ENCODE results near the gene CIB4. TPM values are rescaled to one million over a fixed set of nuclear protein-coding genes. Genes with fewer than 3 reads are reported as not detected.

CIB4 gene
- total RNA-seq, 2 donors from 2014 or later: not detected

DNA sequence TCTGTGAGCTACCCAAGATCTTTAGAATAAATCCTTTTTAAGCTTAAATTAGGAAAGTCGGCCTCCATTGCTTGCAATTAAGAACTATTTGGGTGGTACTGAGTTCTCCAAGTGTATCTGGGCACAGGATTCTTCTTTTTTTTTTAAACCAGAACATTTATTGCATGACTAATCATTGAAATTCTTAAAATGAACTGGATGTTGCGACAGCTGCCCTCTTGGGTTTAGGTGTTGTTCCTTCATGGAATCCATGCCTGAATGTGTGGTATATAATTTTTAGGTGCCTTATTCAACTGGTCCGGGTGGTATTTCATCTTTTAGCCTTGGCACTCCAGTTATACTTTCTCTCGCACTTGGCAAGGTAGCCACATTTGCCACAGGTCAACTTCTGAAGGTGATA, 36.9 kb upstream of the CIB4 start:
- no peak for ATAC-seq
- Histone ChIP-seq H3K27me3 (no peaks in the 10 kb centered on the region), H3K9me3 (no peaks in the 10 kb centered on the region), H3K4me3 (no peak overlapping the region), H3K27ac (no peak overlapping the region), H3K4me1 (no peaks in the 10 kb centered on the region), H3K36me3 (replicated peaks in 1 of 2; ENCODE audit: insufficient read depth in 1 of 2, low read depth in 2 of 2) (no peaks in the 10 kb centered on the region)
- 91 to 96% methylated on average over 4 of the region's 4 CpGs for WGBS, 2 donors
- intact Hi-C loops (cut with DNase I): no loop called here
- TF ChIP-seq POLR2A (IDR thresholded peaks at IDR 0.05) (no peak), CTCF (IDR thresholded peaks at IDR 0.05) (no peak)
- no peak for DNase-seq

DNA sequence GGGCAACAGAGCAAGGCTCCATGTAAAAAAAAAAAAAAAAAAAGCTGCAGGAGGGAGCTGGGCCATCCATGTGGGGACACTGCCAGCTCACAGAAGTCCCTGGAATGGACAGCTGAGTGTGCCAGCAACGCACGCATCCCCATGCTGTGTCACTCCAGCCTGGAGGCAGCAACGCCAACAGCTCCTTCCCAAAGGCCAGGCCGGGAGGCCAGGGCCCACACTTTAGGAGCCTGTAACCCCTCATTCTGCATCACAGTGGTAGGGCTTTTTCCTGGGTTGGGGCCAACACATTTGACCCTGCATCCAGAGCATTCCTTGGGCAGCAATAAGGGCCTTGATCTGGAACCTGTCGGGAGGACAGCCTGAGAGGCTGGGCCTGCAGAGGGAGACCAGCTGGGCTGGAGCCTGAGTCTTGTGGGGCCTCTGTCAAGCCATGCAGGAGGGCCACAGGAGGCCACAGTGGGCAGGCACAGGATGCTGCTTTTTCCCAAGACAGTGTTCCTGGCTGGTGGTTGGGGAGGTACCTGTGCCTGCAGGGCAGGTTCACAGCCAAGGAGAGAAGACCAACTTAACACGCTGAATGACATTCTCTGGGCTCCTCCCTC, 34.6 kb upstream of the CIB4 start:
- DNase-seq (no peak), ATAC-seq (no peak)
- no peaks in the 10 kb centered on the region for H3K9me3 ChIP-seq
- TF ChIP-seq POLR2A (IDR thresholded peaks at IDR 0.05): no peak
- H3K4me3 ChIP-seq: no peak overlapping the region
- H3K36me3 ChIP-seq (replicated peaks in 1 of 2; ENCODE audit: insufficient read depth in 1 of 2, low read depth in 2 of 2): no peaks in the 10 kb centered on the region
- H3K27me3 ChIP-seq: no peaks in the 10 kb centered on the region
- no peak overlapping the region for H3K27ac ChIP-seq
- WGBS, 2 donors: 83 to 91% methylated on average over 4 to 6 of the region's 6 CpGs
- no peaks in the 10 kb centered on the region for H3K4me1 ChIP-seq
- intact Hi-C loops (cut with DNase I): no loop called here

DNA sequence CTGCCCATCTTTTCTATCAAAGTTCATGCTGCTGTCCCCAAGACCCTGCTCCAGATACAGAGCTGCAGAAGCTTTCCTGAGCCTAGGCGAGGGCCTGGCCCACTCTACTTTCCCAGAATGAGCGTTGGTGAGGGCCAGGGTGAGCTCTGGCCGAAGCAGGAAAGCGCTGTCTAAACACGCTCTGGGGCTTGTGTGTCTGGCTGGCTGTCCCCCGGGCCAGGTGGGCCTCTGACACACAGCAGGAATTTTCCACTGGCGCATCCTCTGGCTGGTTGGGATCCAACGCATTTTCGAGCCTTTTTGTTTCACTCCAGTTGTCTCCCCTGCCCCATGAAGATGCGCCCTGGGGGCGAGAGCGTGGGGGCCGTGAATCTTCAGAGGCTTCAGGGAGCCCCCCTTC, 33.6 kb upstream of the CIB4 start:
- H3K27me3 ChIP-seq: no peaks in the 10 kb centered on the region
- H3K27ac ChIP-seq: no peak overlapping the region
- H3K36me3 ChIP-seq (replicated peaks in 1 of 2; ENCODE audit: insufficient read depth in 1 of 2, low read depth in 2 of 2): no peaks in the 10 kb centered on the region
- H3K9me3 ChIP-seq: no peaks in the 10 kb centered on the region
- no peak for ATAC-seq
- WGBS, 2 donors: 88 to 98% methylated on average over 13 of the region's 13 CpGs
- H3K4me3 ChIP-seq: no peak overlapping the region
- DNase-seq: no peak
- intact Hi-C loops (cut with DNase I): loop anchor here (5.0 kb wide), 1 partner anchor 57 kb away; no protein-coding TSS in a partner anchor
- no peaks in the 10 kb centered on the region for H3K4me1 ChIP-seq
- no peak for TF ChIP-seq CTCF (IDR thresholded peaks at IDR 0.05)
- no peak for TF ChIP-seq POLR2A (IDR thresholded peaks at IDR 0.05)

DNA sequence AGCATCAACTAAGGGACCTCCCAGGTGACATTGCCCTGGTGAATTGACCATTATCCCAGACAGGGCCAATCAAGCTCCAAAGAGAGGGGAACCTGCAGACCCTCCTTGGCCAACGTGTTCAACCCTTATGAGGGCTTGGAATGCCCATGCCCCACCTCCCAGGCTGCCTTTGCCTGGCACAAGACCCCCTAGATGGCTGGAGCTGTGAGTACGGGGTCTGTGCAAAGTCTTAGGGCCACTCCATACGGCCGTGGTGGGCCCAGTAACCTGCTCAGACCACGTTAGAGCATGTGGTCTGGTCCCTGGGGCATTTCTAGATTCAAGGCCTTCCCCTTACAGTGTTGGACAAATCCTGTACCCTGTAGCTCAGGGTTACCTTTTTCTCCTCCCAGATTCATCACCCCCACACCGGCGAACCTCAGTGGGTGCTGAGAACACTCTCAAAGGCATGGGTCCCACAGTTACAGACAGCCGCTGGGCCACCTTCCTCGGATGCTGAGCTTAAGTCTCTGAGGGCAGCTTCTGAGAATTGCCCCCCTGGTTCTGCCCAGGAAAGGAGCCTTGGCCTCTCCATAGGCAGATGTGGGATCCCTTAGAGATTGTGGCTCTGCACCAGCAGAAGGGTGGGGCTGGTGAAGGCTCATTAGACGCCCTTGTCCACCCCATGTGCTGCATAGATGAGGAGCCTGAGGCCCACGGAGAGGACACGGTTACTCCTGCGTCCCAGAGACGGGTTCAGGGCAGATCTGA, 33.0 kb upstream of the CIB4 start:
- no peak overlapping the region for H3K27ac ChIP-seq
- ATAC-seq: no peak
- DNase-seq: no peak

More for the DNA sequence above, 33.0 kb upstream of the CIB4 start:
- 83 to 91% methylated on average over 9 to 12 of the region's 14 CpGs for WGBS, 2 donors
- TF ChIP-seq POLR2A (IDR thresholded peaks at IDR 0.05) (no peak), CTCF (IDR thresholded peaks at IDR 0.05) (no peak)
- H3K4me1 ChIP-seq: no peaks in the 10 kb centered on the region
- H3K9me3 ChIP-seq: no peaks in the 10 kb centered on the region
- no peaks in the 10 kb centered on the region for H3K27me3 ChIP-seq
- H3K4me3 ChIP-seq: no peak overlapping the region
- intact Hi-C loops (cut with DNase I): loop anchor here (5.0 kb wide), 1 partner anchor 57 kb away; no protein-coding TSS in a partner anchor
- H3K36me3 ChIP-seq (replicated peaks in 1 of 2; ENCODE audit: insufficient read depth in 1 of 2, low read depth in 2 of 2): no peaks in the 10 kb centered on the region
